ENCODE results near the gene RNF227. TPM values are rescaled to one million over a fixed set of nuclear protein-coding genes. Genes with fewer than 3 reads are reported as not detected.

RNF227 gene
- total RNA-seq, 6 experiments from 2014 or later: 2.2 to 3.6 (median 3.1) TPM

Other genes starting within 250 kb of the RNF227 start
- gene TP53, start 228.8 kb downstream of the RNF227 start, total RNA-seq (2021; fragmentation: NEBNext Ultra II Directional; extraction: Animal tissue kit (Norgen Biotek cat#: 25700)): 10 to 100 TPM; 68.1 to 84.3 (median 75.4) TPM
- 10 to 100 TPM in 5 of 6 experiments, 1 to 10 TPM in 1; 8.6 to 18.2 (median 15.2) TPM for gene WRAP53, start 227.8 kb downstream of the RNF227 start, total RNA-seq (2021; fragmentation: NEBNext Ultra II Directional; extraction: Animal tissue kit (Norgen Biotek cat#: 25700))
- gene EFNB3, start 211.1 kb downstream of the RNF227 start, total RNA-seq (2021; fragmentation: NEBNext Ultra II Directional; extraction: Animal tissue kit (Norgen Biotek cat#: 25700)): under 1 TPM; 0.12 to 0.34 (median 0.24) TPM
- not detected for gene DNAH2, start 198.5 kb downstream of the RNF227 start, total RNA-seq (2021; fragmentation: NEBNext Ultra II Directional; extraction: Animal tissue kit (Norgen Biotek cat#: 25700))
- gene KDM6B, start 82.1 kb downstream of the RNF227 start, total RNA-seq (2021; fragmentation: NEBNext Ultra II Directional; extraction: Animal tissue kit (Norgen Biotek cat#: 25700)): 10 to 100 TPM; 10.4 to 15.2 (median 11.6) TPM
- 1 to 10 TPM in 2 of 6 experiments, under 1 TPM in 4; 0.40 to 1.3 (median 0.60) TPM for gene TMEM88, start 61.2 kb downstream of the RNF227 start, total RNA-seq (2021; fragmentation: NEBNext Ultra II Directional; extraction: Animal tissue kit (Norgen Biotek cat#: 25700))
- 100 to 1,000 TPM; 104 to 122 (median 107) TPM for gene NAA38, start 58.7 kb downstream of the RNF227 start, total RNA-seq (2021; fragmentation: NEBNext Ultra II Directional; extraction: Animal tissue kit (Norgen Biotek cat#: 25700))
- gene CYB5D1, start 58.3 kb downstream of the RNF227 start, total RNA-seq (2021; fragmentation: NEBNext Ultra II Directional; extraction: Animal tissue kit (Norgen Biotek cat#: 25700)): 10 to 100 TPM in 4 of 6 experiments, 1 to 10 TPM in 2; 9.3 to 15.3 (median 10.5) TPM
- 100 to 1,000 TPM in 4 of 6 experiments, 10 to 100 TPM in 2; 83.3 to 112 (median 110) TPM for gene CHD3, start 27.5 kb downstream of the RNF227 start, total RNA-seq (2021; fragmentation: NEBNext Ultra II Directional; extraction: Animal tissue kit (Norgen Biotek cat#: 25700))
- 1 to 10 TPM; 1.5 to 3.0 (median 2.3) TPM for gene KCNAB3, start 13.6 kb upstream of the RNF227 start, total RNA-seq (2021; fragmentation: NEBNext Ultra II Directional; extraction: Animal tissue kit (Norgen Biotek cat#: 25700))
- gene TRAPPC1, start 15.7 kb upstream of the RNF227 start, total RNA-seq (2021; fragmentation: NEBNext Ultra II Directional; extraction: Animal tissue kit (Norgen Biotek cat#: 25700)): 100 to 1,000 TPM; 244 to 309 (median 288) TPM
- gene CNTROB, start 15.9 kb upstream of the RNF227 start, total RNA-seq (2021; fragmentation: NEBNext Ultra II Directional; extraction: Animal tissue kit (Norgen Biotek cat#: 25700)): 10 to 100 TPM; 20.8 to 32.2 (median 28.5) TPM
- gene GUCY2D, start 86.3 kb upstream of the RNF227 start, total RNA-seq (2021; fragmentation: NEBNext Ultra II Directional; extraction: Animal tissue kit (Norgen Biotek cat#: 25700)): not detected
- gene ALOX15B, start 122.8 kb upstream of the RNF227 start, total RNA-seq (2021; fragmentation: NEBNext Ultra II Directional; extraction: Animal tissue kit (Norgen Biotek cat#: 25700)): not detected
- gene ALOX12B, start 171.4 kb upstream of the RNF227 start, total RNA-seq (2021; fragmentation: NEBNext Ultra II Directional; extraction: Animal tissue kit (Norgen Biotek cat#: 25700)): not detected
- under 1 TPM; 0.14 to 0.30 (median 0.21) TPM for gene ALOXE3, start 202.2 kb upstream of the RNF227 start, total RNA-seq (2021; fragmentation: NEBNext Ultra II Directional; extraction: Animal tissue kit (Norgen Biotek cat#: 25700))
- gene HES7, start 207.8 kb upstream of the RNF227 start, total RNA-seq (2021; fragmentation: NEBNext Ultra II Directional; extraction: Animal tissue kit (Norgen Biotek cat#: 25700)): under 1 TPM; 0.24 to 0.54 (median 0.41) TPM
- 10 to 100 TPM; 18.9 to 31.8 (median 26.9) TPM for gene PER1, start 236.1 kb upstream of the RNF227 start, total RNA-seq (2021; fragmentation: NEBNext Ultra II Directional; extraction: Animal tissue kit (Norgen Biotek cat#: 25700))
- 10 to 100 TPM; 37.0 to 47.6 (median 44.5) TPM for gene VAMP2, start 246.7 kb upstream of the RNF227 start, total RNA-seq (2021; fragmentation: NEBNext Ultra II Directional; extraction: Animal tissue kit (Norgen Biotek cat#: 25700))